ENCODE measurements around the gene TINCR. TPM values are rescaled to one million over a fixed set of nuclear protein-coding genes. Genes with fewer than 3 reads are reported as not detected.
A peak's percentile ranks its signal among the peaks of the same experiment; 100 is the strongest.

The TINCR gene
- total RNA-seq, 3 donors from 2014 or later (not counting 1 experiment from before 2014, with no cell fraction given): 1.6 to 2.2 (median 1.7) TPM

GRCh38 chr19:5585461-5586299 is 17.9 kb upstream of the TINCR start:
- Histone ChIP-seq H3K9me3 (ENCODE audit: control insufficient read depth, insufficient read depth, low read length) (no peaks in the 10 kb centered on the region), H3K36me3 (ENCODE audit: control insufficient read depth, insufficient read depth, low read length) (peaks cover 35% of the 10 kb centered on the region), H3K27ac (ENCODE audit: low read length) (no peak overlapping the region), H3K4me3 (ENCODE audit: low read length) (no peak overlapping the region), H3K27me3 (ENCODE audit: control insufficient read depth, insufficient read depth, low read length) (no peaks in the 10 kb centered on the region), H3K4me1 (ENCODE audit: control insufficient read depth, insufficient read depth, low read length) (peaks cover 17% of the 10 kb centered on the region)
- peak in 1 of 2 donors; percentile 68 for DNase-seq
- intact Hi-C loops (cut with micrococcal nuclease): no loop called here
- Mint-ChIP-seq H3K4me1 (peaks cover 9 to 10% of the 10 kb centered on the region in 2 donors), H3K27me3 (ENCODE audit: low read depth in 2 of 2) (no peaks in the 10 kb centered on the region), H3K4me3 (no peak overlapping the region), H3K9me3 (no peaks in the 10 kb centered on the region), H3K36me3 (no peaks in the 10 kb centered on the region), H3K27ac (peak overlapping the region; percentile 71 to 72)
- ATAC-seq: peak; percentile 25 to 41 (median 41)
- TF ChIP-seq CTCF (IDR thresholded peaks at IDR 0.05): no peak
- 28% methylated on average over 29 of the region's 29 CpGs for WGBS (ENCODE audit: insufficient coverage)

- no peaks in the 10 kb centered on the region for H3K9me3 Mint-ChIP-seq
- H3K4me1 Mint-ChIP-seq: peaks cover 6 to 11% of the 10 kb centered on the region in 2 donors
- no peak for TF ChIP-seq CTCF (IDR thresholded peaks at IDR 0.05)
- ATAC-seq (no peak), DNase-seq (no peak)
- H3K36me3 Mint-ChIP-seq: no peaks in the 10 kb centered on the region
- no peaks in the 10 kb centered on the region for H3K27me3 Mint-ChIP-seq (ENCODE audit: low read depth in 2 of 2)
- no peak overlapping the region for H3K27ac ChIP-seq (ENCODE audit: low read length)
- WGBS (ENCODE audit: insufficient coverage): 65% methylated on average over 12 of the region's 12 CpGs
- no peak overlapping the region for H3K4me3 Mint-ChIP-seq
- H3K4me3 ChIP-seq (ENCODE audit: low read length): no peak overlapping the region
- intact Hi-C loops (cut with micrococcal nuclease): no loop called here
- peaks cover 6% of the 10 kb centered on the region for H3K4me1 ChIP-seq (ENCODE audit: control insufficient read depth, insufficient read depth, low read length)
- H3K27me3 ChIP-seq (ENCODE audit: control insufficient read depth, insufficient read depth, low read length): no peaks in the 10 kb centered on the region
- no peaks in the 10 kb centered on the region for H3K36me3 ChIP-seq (ENCODE audit: control insufficient read depth, insufficient read depth, low read length)
- no peak overlapping the region for H3K27ac Mint-ChIP-seq
- H3K9me3 ChIP-seq (ENCODE audit: control insufficient read depth, insufficient read depth, low read length): no peaks in the 10 kb centered on the region
These were observed 12.4 kb upstream of the TINCR start for GRCh38 chr19:5580161-5580571.

- peaks cover 6 to 11% of the 10 kb centered on the region in 2 donors for H3K4me1 Mint-ChIP-seq
- no peaks in the 10 kb centered on the region for H3K36me3 Mint-ChIP-seq
- WGBS (ENCODE audit: insufficient coverage): 95% methylated on average over 7 of the region's 7 CpGs
- Histone ChIP-seq H3K36me3 (ENCODE audit: control insufficient read depth, insufficient read depth, low read length) (no peaks in the 10 kb centered on the region), H3K27ac (ENCODE audit: low read length) (no peak overlapping the region), H3K27me3 (ENCODE audit: control insufficient read depth, insufficient read depth, low read length) (no peaks in the 10 kb centered on the region), H3K4me3 (ENCODE audit: low read length) (no peak overlapping the region), H3K9me3 (ENCODE audit: control insufficient read depth, insufficient read depth, low read length) (no peaks in the 10 kb centered on the region), H3K4me1 (ENCODE audit: control insufficient read depth, insufficient read depth, low read length) (peaks cover 4% of the 10 kb centered on the region)
- ATAC-seq (no peak), DNase-seq (no peak)
- H3K27me3 Mint-ChIP-seq (ENCODE audit: low read depth in 2 of 2): no peaks in the 10 kb centered on the region
- no peak for TF ChIP-seq CTCF (IDR thresholded peaks at IDR 0.05)
- no peaks in the 10 kb centered on the region for H3K9me3 Mint-ChIP-seq
- H3K27ac Mint-ChIP-seq: no peak overlapping the region
- H3K4me3 Mint-ChIP-seq: no peak overlapping the region
- intact Hi-C loops (cut with micrococcal nuclease): loop anchor here (5.0 kb wide), 1 partner anchor 532 kb away; no protein-coding TSS in a partner anchor
These were observed 11.9 kb upstream of the TINCR start for GRCh38 chr19:5579697-5580096.
